IPS DF 4.7 (cell line): Measurements from ENCODE around the gene KLF6.

ENCODE experiments used
- DNase-seq: peaks from one replicate; pipeline ENCODE4 v3.0.0-alpha.2; 2013; ENCODE audit warnings: low spot score; ENCODE audit errors: extremely low read depth

The KLF6 gene

DNA sequence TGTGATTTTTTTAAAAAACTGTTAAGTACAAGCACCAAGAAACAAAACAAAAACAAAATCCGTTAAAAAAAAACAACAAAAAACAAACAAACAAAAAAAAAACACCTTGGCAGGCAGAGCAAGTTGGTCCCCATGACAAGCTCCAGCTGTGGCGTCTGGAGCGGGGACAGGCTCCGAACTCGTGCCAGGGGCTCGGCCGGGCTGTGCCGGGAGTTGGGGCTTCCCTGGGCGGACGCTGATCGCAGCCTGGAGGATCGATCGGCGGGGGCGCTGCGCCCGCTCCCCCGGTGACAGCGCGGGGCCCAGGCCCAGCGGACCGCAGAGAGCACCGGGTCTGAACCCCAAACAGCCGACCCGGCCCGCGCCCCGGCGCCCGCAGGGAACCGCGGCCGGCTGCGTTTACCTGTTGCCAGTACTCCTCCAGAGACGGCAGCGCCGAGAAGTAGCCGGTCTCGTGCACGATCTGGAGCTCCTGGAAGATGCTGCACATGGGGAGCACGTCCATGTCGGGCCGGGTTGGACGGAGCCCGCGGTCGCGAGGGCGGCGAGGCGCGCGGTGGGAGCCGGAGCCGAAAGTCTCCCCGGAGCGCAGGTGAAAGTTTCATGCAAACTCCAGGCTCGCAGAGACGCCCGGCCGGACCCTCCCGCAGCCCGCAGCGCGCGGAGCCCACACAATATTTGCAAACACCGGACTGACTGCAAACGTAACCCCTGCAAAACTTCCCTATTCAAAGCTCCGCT is at the start of gene KLF6:
TSS of gene KLF6 (minus strand) at position 700 of the 741 bp plus-strand sequence. CDS start at position 505, 195 bp downstream.
- DNase-seq: no peak

DNA sequence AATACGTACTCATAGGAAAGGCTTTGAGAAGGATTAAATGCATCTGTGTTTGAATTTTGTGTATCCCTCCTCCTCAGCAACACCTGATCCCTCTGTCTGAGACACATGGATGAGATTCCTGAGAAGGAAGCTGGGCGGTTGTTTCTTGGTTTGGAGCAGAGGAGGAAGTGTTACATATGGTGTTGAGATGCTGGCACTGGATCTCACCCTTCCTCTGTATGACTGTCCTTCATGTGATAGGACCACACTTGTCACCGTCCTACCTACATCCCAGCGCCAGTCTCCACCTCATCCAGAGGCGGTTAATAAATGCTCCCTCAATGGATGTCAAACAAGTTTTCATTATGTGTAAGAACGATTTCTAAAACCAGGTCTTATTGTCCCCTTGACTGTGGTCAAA is 49.4 kb upstream of the KLF6 start:
- no peak for DNase-seq

DNA sequence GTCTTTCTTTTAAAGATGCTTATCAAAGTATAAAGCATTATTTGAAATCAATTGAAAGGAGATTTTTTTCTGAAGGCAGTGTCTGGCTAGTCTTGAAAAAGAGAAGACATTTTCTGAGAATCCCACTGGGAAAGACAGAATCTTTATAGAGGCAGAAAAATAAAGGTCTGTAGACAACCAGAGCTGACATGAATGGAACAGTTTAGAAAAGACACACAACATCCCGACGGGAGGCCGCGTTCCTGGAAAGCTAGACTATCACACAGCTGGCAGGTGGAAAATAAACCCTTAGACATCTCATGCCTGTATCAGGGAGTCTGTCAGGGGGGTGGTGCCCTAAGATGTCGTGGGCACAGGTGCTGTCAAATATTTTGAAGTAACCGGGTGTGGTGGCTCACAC is 48.0 kb upstream of the KLF6 start:
- DNase-seq: no peak

DNA sequence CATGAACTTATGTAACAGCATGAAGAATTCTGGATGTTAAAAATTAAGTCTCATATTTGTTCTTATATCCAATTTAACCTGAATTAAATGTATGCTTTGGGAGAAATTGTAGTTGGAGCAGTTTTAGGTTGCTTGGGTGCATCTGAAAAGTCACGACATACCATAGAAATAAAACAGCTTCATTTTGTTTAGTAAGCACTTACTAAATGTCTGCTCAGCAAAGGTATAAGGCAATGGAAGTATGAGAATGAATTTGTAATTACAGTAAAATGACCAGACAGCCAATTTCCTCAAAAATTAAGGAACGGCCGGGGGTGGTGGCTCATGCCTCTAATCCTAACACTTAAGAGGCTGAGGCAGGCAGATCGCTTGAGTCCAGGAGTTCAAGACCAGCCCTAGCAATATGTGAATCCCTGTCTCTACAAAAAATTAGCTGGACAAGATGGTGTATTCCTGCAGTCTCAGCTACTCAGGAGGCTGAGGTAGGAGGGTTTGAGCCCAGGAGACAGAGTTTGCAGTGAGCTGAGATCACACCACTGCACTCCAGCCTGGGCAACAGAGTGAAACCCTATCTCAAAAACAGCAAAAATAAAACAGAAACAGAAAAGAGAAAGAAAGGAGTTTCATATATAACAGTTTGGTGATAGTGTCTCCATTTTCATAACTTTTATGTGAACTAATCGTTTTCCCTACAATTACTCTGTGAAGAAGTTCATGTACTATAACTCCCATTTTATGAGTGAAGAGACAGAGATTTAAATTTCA is 47.2 kb upstream of the KLF6 start:
- no peak for DNase-seq

DNA sequence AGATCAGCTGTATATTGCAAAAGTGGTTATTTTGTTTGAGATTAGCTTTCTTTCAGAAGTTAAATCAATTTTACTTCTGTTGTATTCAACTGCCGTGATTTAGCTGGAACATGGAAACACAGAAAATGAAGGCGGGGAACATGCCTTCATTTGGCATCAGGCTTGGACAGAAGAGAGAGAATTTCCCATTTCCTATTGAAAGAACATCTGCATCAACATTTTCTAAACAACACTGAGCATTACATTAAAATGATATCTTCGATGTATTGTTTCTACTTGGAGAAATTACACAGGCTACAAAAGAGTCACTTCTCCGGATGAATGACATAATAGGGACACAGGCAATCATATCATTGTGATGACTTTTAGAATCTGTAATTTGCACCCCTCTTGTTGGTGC is 46.6 kb upstream of the KLF6 start:
- no peak for DNase-seq

DNA sequence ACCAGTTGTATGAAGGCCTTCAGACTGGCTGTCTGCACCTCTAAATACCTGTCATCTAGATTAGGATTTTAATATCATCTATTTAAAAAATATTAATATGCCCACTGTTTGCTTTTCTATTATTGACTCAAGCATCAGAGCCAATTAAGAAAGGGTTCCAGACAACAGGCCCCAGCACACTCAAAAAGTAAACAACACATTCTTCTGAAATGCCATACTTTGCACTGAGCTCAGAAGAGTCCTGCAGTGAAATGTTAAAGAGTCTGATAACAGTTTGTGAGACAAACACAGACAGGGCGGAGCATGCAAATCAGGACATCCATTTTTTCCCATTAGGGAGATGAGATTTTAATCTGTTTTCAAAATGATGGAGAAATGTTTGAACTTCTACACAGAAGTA is 45.9 kb upstream of the KLF6 start:
- no peak for DNase-seq

DNA sequence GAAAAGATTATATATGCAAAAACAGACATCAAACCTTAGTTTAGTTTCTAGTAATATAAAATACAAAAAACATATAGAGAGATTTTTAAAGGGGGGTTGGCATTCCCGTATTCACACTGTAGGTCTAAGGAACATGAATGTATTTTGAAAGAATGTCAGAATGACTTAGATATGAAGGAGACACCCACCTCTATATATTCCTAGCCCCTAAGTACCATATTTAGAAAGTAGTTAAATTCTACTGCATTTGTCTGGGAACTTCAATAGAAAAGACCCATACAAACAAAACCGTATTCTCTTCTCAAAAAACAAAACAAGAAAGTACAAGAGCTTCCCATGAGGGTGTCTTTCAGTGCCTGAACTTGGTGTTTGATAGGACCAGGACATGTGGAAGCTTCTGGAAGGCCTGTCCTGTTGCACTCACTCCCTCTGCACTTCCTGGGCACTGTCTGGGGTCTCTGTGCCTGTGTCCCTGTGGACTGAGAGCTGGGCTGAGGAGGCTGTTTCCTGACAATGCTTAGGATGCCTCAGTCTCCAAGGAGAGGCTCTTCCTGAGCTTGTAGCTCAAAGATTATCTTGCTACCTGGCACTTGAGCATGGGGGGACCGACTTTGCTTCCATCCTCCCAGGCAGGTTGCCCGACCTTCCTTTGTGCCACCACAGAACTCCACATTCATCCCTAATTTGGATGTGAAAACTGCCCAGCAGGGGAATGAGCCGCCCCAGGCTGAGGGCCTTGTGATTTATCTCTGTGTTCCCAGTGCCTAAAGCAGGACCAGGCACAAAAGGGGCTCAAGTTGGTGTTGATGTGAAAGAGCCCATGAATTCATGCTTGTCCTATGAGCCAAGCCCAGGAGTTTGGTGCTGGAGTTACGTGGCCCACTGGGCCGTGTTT is 44.4 kb upstream of the KLF6 start:
- no peak for DNase-seq

DNA sequence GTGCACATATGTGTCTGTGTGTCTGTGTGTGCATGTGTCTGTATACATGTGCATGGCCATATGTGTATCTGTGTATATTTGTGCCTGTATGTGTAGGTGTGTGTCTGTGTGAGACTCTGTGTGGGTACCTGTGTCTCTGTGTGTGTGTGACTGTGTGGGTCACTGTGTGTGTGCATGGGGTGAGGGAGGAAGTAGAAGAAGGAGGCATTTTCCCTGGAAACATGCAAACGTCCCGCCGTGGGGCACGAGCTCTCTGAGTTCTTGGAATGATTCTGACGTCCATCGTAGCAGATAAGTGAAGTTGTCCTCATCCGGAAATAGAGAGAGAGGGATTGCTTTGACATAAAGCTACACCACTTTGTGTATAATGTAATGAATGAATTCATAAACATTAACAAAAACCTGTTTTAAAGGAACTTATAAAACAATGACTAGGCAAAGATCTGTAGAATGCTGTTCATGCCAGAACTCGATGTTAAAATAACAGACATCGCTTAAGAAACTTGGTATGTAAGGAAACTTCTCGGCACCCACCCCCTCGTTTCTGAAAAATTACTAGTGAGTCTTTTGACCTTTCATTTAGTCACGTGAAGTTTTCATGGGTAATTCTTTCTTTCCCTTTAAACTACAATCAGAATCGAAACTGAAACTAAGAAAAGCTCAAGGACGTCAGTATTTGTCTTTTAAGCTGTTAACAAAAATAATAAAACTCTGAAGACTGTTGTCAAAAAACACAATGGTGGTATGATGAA is 43.6 kb upstream of the KLF6 start:
- no peak for DNase-seq

DNA sequence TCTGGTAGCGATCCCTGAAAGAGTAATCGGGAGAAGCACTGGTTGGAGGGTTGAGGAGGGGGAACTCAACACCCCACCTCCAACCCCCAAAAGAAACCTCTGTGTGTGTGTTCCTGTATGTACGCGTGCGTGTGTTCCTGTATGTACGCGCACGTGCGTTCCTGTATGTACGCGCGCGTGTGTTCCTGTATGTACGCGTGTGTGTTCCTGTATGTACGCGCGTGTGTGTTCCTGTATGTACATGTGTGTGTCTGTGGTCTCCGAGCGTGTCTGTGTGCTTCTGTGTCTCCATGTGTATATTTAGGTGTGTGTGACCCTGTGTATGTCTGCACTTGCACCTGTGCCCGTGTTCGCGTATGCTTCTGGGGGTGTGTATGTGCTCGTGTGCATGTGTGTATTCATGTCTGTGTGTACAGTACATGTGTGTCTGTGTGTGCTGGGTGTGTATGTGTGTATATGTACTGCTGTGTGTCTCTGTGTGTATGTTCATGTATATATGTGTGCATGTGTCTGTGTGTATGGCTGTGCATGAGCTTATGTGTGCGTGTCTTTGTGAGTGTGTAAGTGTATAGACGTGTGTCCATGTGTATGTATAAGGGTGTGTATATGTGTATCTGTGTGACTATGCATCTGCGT is 42.9 kb upstream of the KLF6 start:
- DNase-seq: no peak

DNA sequence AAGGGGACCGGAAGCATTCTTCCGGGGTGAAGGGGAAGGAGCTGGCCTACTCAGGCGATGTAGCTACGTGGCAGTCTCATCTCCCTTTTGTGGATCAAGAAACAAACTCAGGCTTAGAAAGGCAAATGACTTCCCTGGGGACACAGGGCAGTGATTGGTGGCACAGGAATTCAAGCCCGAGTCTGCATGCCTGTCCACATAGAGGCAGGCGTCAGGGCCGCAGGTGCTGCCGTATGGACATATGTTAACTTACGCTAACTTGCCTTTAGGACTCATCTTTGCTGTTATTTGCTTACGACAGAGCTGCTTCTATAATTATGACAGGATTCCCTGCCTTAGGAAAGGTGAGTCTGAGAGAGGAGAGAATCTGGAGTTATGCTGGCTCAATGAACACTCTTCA is 42.3 kb upstream of the KLF6 start:
- DNase-seq: no peak

DNA sequence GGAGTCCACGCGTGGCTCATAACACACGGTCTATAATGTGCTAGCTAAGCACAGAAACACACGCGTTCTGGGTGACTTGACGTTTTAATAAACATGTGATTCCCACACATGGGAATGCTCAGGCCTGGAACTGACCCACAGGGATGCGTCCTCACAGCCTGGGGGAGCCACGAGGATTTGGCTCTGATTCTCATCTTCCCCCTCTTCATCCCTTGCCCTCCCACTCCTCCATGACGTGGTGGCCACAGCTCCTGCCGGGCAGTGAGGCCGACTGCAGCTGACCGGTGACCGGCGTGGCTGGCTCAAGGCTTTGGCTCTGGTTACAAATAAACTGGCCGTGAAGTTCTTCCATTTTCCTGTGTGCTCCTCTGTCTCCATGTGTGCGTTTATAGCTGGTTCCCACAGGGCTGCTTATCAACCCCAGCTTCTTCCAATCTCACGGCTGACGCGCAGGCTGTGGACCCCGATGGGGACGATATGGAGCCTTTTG is 40.9 kb upstream of the KLF6 start:
- DNase-seq: no peak

DNA sequence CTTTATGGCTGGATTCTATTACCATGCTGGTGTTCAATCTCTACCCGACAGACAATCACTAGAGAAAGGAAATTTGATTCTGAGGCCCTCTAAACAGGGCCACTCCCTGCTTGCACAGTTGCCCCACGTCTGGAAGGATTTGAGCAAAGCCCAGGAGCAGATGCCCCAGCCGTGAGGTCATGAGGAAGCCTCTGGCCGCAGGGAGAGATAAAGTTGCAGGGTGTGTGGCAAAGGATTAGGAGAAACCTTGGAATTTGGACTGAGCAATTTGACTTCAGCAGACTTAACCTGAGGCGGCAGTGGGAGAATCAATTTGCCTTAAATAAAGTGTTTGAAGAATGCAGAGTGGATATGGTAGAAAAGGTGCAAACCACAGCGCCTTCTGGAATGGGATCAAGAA is 40.2 kb upstream of the KLF6 start:
- no peak for DNase-seq

DNA sequence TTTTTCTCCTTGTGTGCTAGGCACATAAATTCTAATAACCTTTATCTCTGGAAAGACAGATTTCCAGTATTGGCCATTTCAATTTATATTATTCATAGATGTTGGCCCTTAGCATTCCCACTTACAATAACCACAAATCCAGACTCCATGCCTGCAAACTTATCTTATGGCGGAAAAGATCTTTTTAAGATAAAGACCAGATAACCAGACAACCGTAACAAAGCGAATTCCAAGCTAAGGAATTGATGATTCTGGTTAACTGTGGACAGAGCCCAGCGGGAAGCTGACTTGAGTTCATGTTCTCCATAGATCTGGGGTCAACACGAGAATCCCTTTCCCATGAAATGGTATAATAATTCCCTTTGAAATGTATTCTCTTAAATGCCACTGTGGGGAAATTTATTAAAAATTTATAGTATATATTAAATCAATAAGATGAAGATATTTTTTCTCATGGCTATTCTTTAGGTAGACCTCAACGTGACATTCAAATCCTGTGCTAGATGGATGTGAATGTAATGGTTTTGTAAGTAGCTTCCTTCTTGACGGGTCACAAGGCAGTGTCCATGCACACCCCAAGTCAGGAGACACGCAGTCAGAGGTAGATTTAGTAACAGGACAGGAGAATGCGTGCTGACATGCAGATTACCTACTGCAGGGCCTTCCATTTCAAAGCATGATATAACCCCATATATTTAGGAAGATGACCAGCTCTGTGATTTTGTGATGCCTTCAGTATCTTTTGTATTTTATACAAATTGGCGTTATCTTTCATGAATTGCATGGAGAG is 37.7 kb upstream of the KLF6 start:
- DNase-seq: no peak

DNA sequence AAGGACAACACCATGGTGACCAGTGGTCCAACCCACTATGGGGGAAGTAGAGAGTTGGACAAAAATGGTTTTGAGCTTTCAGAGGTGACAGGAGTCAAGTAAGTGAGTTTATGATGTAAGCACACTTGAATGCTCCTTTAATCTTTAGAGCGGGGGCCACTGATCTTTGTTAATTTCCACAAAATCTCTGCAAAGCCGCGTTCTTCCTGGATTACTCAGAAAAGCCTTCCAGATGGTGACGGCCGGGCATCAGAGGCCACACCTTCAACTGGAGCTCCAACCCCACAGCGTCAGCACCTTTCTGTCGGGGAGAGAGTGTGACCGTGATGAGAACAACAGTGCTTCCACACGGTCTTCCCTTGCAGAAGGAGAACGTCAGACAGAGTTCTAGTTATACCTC is 35.2 kb upstream of the KLF6 start:
- DNase-seq: no peak

DNA sequence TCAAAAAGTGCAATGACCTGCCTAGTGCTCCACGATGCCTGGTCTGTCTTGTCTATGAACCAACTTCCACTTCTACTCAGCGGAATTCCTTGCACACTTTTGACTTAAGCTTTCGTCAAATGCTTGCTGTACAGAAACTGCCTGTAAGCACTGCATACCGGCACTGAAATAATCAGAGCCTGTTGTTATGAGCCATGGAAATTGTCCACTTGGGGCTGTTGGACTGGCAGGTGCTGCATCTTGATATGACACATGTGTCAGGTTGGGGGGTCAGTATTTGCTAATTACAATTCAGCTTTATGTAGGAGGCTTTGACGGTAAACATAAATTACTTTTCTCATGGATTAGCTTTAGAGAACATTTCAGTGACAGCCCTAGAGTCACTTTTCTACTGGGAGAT is 32.0 kb upstream of the KLF6 start:
- DNase-seq: no peak

DNA sequence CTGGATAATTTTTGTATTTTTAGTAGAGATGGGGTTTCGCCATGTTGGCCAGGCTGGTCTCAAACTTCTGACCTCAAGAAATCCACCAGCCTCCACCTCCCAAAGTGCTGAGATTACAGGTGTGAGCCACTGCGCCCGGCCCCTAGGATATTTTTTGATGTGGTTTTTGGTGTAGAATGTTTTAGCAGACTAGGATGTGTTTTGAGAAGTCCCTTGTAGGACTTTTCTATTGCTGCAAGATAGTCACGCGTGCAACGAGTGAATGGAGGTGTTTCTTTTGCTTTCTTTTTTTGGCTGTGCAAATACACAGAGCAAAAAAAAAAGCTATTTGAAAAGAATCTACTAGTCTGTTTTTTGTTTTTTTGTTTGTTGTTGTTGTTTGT is 29.8 kb upstream of the KLF6 start:
- DNase-seq: no peak

DNA sequence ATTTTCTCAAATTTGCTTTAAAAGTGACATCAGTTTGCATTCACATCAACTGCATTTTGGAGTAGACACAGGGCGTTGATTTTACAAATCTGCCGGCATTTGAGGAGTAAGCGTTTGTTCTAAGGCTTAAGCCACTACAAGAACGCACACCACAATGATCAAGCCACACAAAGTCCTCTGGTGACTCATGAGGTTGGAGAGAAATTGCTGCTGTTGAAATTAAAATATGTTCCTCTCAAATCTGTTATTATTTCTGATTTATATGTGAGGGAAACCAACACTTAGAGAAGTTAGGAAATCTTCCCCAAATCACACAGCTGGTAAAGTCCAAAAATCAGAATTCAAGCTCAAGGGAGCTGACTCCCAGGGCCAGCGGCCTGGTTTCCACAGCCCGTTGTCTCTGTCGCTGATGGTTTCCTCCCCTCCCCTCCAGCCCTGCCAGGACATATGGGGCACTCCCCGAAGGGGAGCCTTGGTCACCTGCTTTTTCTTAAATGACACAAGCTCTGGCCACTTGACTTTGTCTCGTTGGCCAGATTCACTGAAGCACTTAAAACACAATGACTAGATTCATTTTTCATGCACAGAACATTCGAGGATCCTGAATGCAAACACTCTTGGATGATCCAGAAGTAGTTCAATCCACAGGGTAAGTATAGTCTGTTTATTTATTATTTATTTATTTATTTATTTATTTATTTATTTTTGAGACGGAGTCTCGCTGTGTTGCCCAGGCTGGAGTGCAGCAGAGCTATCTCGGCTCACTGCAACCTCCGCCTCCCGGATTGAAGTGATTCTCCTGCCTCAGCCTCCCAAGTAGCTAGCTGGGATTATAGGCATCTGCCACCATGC is 29.2 kb upstream of the KLF6 start:
- no peak for DNase-seq

DNA sequence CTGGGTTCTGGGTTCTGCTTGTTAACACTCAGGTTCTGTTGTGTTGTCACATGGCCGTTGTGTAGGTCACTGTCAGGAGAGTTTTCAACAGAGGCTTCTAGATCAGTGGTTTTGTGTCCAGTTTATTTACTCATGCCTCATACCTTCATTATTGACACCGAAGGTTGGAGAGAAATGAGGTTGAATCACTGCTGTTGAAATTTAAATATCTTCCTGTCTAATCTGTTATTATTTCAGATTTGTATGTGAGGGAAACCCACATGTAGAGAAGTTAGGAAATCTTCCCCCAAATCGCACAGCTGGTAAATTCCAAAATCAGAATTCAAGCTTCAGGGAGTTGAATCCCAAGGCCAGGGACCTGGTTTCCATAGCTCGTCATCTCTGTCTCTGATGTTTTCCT is 28.3 kb upstream of the KLF6 start:
- no peak for DNase-seq

DNA sequence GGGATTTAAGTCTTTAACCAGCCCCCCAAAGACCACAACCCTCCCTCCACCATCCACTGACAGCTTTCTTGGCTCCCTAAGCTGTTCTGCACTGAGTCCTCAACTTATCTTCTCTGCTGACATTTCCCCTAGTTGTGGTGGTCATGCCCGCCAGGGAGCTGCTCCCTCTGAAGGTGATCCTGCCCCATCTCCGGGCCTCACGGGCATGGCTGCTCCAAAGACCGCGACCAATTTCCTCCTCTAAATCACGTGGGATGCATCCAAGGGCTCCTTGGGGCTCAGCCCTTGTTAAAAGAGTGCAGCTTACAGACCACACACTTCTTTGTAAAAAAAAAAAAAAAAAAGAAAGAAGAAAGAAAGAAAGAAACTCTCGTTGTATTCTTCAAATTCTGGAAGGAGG is 27.1 kb upstream of the KLF6 start:
- no peak for DNase-seq
